Right lobe of liver (tissue), 6 donors: Measurements from ENCODE around the gene PTMA. TPM values are rescaled to one million over a fixed set of nuclear protein-coding genes. Genes with fewer than 3 reads are reported as not detected.
"Not testable (repeated sequence)": the region's sequence is repeated elsewhere in the genome, so short reads cannot be mapped to it uniquely, and the experiment has no call there.

Experiments
- ATAC-seq, 4 donors: fragments of 200-7000 bp; cut with Tn5 transposase; one replicate each; pipeline ENCODE4 v1.9.1; 2020; ENCODE audit warnings: mild to moderate bottlenecking in 4 of 4, moderate library complexity in 4 of 4
- DNase-seq, 3 donors: peaks; one replicate each; pipeline ENCODE4 v3.0.0-alpha.2; 2020
- H3K27ac ChIP-seq, 3 donors: fragments of 200-600 bp; one replicate each; pipeline ENCODE4 v1.8.0; 2022
- H3K27me3 ChIP-seq, 2 donors: fragments of 200-600 bp; one replicate each; pipeline ENCODE4 v1.8.0; 2022
- H3K36me3 ChIP-seq, 4 donors: fragments of 200-600 bp; sonication (generic) in 1 of 4; one replicate each; pipeline versions ENCODE4 v1.5.1 to v1.8.0; 2017 to 2022; ENCODE audit warnings: control low read depth in 1 of 4
- H3K4me1 ChIP-seq, 4 donors: fragments of 200-600 bp; sonication (generic) in 1 of 4; one replicate each; pipeline versions ENCODE4 v1.5.1 to v1.8.0; 2017 to 2022; ENCODE audit warnings: control low read depth in 1 of 4
- H3K4me3 ChIP-seq, 3 donors: fragments of 200-600 bp; one replicate each; pipeline ENCODE4 v1.8.0; 2022
- H3K9me3 ChIP-seq, 4 donors: fragments of 200-600 bp; sonication (generic) in 1 of 4; one replicate each; pipeline versions ENCODE4 v1.5.1 to v1.8.0; 2017 to 2022; ENCODE audit warnings: control low read depth in 1 of 4
- POLR2A ChIP-seq: fragments of 450-650 bp; IDR thresholded peaks from one replicate; pipeline ENCODE4 v1.6.1; 2017; ENCODE audit warnings: antibody characterized with exemption, mild to moderate bottlenecking
- WGBS: methylation state at CpG from one replicate; pipeline ENCODE4 v1.1.6; 2018; ENCODE audit warnings: low coverage, low lambda C conversion rate; ENCODE audit not compliant: insufficient coverage; ENCODE audit errors: missing lambda C conversion rate; 5-methylcytosine and 5-hydroxymethylcytosine counted together
- intact Hi-C, 2 donors: fragments of 100-400 bp; cut with DNase I; formaldehyde crosslinking; loops; one replicate each; pipeline versions ENCODE4 v1.11.2 to v1.14.1; 2022
- total RNA-seq, 6 experiments: library from RNA; depleted of rRNA in 2 of 6; stranded (reverse); fragments of >200 nt in 2 of 6; fragmentation: NEBNext Ultra II Directional in 3 of 6; extraction: Animal tissue kit (Norgen Biotek cat#: 25700) in 3 of 6; gene quantifications; one replicate each; pipeline versions ENCODE4 v1.1.0 to v1.2.4, GENCODE V29; 2016 to 2023
- TF ChIP-seq, protein P1 (sequence below), 4 donors: fragments of 200-600 bp in 3 of 4; fragments of 450-650 bp in 1 of 4; IDR thresholded peaks; one replicate each; pipeline versions ENCODE4 v1.5.1 to v1.8.0; 2016 to 2022; ENCODE audit warnings: antibody characterized with exemption in 4 of 4, mild to moderate bottlenecking in 2 of 4
- donor health status: DM: no; HTN: yes; CAD: no.
- donor health status: DM: no; HTN: no; CAD: no.
- donor health status: DM: no; HTN: no; CAD: no.
- donor health status: DM: no; HTN: yes; CAD: no.
- donor health status: DM: no; HTN: yes; CAD: no.

Gene PTMA
- total RNA-seq, 6 experiments from 2014 or later = 180 to 373 (median 252) TPM

DNA sequence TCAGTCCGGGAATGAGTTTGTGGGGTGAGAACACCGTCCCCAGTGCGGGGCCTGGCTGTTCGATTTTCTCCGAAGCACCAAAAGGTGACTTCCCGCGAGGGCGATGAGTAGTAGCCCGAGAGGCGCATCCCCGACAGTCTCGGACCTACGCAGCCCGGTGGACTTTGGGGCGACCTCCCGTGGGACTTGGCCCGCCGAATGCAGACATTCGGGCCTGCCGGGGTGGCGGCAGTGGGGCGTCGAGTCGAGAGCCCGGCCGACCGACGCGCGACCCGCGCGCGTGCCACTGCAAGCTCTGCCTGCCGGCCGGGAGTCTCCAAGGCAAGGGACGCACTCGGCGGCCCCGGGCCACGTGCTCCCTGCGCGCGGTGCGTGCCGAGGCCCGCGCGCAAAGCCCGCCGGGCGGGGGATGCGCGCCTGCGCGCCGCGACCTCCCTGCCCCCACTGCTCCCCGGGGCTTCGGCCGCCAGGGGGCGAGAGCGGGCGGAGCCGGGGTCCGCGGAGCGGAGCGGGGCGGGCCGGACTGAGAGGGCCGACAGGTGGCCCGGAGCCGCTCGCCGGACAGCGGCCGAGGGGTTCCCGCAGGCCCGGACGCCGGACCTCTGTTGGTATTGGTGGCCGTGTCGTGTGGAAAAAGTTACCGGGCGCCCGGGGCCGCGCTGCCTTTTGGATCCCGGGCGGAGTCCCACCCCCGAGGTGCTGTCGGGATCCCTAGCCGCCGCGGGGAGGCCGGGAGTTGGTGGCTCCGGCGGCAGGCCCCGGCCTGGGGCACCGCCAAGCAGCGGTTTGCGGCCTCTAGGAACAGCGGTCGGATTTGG is 1.9 kb downstream of the PTMA start:
- ATAC-seq (peak; percentile 21 to 45 (median 35)), DNase-seq (peak; percentile 88 to 89 (median 89))
- WGBS = 0% methylated on average over 2 of the region's 105 CpGs
- peak overlapping the region; percentile 91 to 100 (median 96) for H3K27ac ChIP-seq
- H3K4me1 ChIP-seq = peaks cover 0 to 27% (median 13%) of the 10 kb centered on the region in 4 donors
- intact Hi-C loops = loop anchor here (5.0 to 10.0 kb wide), 3 partner anchors 33 to 95 kb away; partner anchors contain the start of genes COPS7B (in 1 of the 2) and PDE6D (in 1 of the 2)
- H3K4me3 ChIP-seq = peak overlapping the region; percentile 71 to 97 (median 94)
- TF ChIP-seq, protein P1, sequence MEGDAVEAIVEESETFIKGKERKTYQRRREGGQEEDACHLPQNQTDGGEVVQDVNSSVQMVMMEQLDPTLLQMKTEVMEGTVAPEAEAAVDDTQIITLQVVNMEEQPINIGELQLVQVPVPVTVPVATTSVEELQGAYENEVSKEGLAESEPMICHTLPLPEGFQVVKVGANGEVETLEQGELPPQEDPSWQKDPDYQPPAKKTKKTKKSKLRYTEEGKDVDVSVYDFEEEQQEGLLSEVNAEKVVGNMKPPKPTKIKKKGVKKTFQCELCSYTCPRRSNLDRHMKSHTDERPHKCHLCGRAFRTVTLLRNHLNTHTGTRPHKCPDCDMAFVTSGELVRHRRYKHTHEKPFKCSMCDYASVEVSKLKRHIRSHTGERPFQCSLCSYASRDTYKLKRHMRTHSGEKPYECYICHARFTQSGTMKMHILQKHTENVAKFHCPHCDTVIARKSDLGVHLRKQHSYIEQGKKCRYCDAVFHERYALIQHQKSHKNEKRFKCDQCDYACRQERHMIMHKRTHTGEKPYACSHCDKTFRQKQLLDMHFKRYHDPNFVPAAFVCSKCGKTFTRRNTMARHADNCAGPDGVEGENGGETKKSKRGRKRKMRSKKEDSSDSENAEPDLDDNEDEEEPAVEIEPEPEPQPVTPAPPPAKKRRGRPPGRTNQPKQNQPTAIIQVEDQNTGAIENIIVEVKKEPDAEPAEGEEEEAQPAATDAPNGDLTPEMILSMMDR (IDR thresholded peaks at IDR 0.05) = peak; percentile 77 to 99 (median 90)
- TF ChIP-seq POLR2A = peak; percentile 93
- H3K36me3 ChIP-seq = peaks cover 0 to 11% (median 4%) of the 10 kb centered on the region in 4 donors
- H3K27me3 ChIP-seq = no peaks in the 10 kb centered on the region
- H3K9me3 ChIP-seq = no peaks in the 10 kb centered on the region

DNA sequence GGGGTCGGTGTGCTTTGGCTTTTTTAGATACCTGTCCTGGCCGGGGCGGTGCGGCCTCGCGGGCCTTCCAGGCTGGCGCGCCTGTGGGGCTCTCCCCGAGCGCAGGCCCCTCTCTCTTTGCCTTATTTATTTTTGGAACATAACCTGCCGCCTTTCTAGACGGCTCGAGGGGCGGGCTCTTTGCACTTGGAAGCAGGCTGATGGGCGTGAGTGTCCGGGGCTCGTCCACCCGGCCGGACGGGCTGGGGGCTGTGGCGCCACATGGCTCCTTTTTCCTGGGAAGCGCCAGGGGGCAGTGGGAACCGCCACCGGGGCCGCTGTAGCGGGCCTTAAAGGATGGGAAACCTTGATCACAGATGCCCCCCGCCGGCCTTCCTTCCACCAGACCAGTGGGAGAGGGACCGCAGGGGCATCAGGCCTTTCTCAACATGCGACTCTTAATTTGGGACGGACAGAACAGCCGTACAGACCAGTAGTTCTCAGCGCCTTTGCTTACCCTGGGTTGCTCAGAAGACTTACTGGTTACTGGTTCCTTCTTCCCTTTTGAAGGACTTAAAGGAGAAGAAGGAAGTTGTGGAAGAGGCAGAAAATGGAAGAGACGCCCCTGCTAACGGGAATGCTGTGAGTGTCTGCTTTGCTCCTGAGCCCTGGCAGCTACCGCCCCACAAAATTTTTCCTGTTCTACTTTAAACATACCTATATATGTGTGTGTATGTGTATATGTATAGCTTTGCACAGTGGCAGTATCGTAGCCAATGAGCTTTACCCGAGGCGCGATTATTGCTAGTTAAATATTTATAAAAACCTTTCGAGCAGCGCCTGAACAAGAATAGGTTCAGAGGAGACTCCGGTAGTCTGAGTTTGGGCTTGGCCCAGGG is 2.7 kb downstream of the PTMA start:
- intact Hi-C loops = loop anchor here (5.0 to 10.0 kb wide), 3 partner anchors 34 to 96 kb away; partner anchors contain the start of genes COPS7B (in 1 of the 2) and PDE6D (in 1 of the 2)

DNA sequence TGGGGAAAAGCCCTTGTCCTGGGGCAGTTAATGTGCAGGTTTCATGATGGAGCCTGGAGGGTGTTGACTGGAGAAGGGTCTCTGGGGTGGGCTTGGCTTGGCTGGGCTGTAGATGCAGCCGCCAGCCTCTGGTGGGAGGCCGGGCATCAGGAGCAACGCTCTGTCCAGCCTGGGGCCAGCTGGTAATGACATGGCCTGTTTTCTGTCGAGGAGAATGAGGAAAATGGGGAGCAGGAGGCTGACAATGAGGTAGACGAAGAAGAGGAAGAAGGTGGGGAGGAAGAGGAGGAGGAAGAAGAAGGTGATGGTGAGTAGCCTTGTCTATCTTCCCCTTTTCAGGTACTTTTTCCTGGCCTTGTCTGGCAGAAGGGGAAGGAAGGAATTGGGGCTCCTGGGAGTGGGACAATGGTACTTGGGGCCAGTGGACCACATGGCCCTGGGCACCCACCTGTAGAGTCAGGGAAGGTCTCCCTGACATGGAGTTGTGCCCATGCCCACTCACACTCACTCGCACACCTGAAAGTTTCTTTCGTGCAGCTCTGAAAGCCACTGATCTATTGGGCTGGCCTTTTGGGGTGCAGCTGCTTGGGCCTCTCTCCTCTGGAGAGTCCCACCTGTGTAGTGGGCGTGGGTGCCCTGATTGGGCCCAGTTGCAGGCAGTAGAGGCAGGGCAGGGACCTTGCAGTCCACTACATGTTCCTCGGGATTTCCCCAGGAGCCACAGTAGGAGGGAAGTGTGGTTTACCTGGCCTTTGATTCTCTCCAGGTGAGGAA is 3.5 kb downstream of the PTMA start:
- peak overlapping the region in 2 of 3 donors; percentile 65 to 100 for H3K27ac ChIP-seq
- H3K27me3 ChIP-seq = no peaks in the 10 kb centered on the region
- peaks cover 0 to 20% (median 10%) of the 10 kb centered on the region in 4 donors for H3K4me1 ChIP-seq
- TF ChIP-seq, protein P1 (IDR thresholded peaks at IDR 0.05) = no peak
- TF ChIP-seq POLR2A = no peak
- H3K4me3 ChIP-seq = peak overlapping the region; percentile 71 to 97 (median 94)
- peaks cover 0 to 11% (median 4%) of the 10 kb centered on the region in 4 donors for H3K36me3 ChIP-seq
- no peak for ATAC-seq
- DNase-seq = no peak
- no peaks in the 10 kb centered on the region for H3K9me3 ChIP-seq
- WGBS = 33% methylated on average over 7 of the region's 9 CpGs
- intact Hi-C loops = loop anchor here (5.0 to 10.0 kb wide), 3 partner anchors 35 to 97 kb away; partner anchors contain the start of genes COPS7B (in 1 of the 2) and PDE6D (in 1 of the 2)

More for the DNA sequence above, 2.7 kb downstream of the PTMA start:
- Histone ChIP-seq H3K36me3 (peaks cover 0 to 11% (median 4%) of the 10 kb centered on the region in 4 donors), H3K27me3 (no peaks in the 10 kb centered on the region), H3K9me3 (no peaks in the 10 kb centered on the region), H3K4me1 (peaks cover 0 to 21% (median 10%) of the 10 kb centered on the region in 4 donors), H3K4me3 (peak overlapping the region; percentile 71 to 97 (median 94)), H3K27ac (peak overlapping the region; percentile 65 to 100 (median 96))
- WGBS = 3% methylated on average over 14 of the region's 43 CpGs
- DNase-seq (peak in 2 of 3 donors; percentile 48 to 60), ATAC-seq (no peak)
- TF ChIP-seq, protein P1 (IDR thresholded peaks at IDR 0.05) = peak in 2 of 4 donors; percentile 3 to 4
- TF ChIP-seq POLR2A = no peak

DNA sequence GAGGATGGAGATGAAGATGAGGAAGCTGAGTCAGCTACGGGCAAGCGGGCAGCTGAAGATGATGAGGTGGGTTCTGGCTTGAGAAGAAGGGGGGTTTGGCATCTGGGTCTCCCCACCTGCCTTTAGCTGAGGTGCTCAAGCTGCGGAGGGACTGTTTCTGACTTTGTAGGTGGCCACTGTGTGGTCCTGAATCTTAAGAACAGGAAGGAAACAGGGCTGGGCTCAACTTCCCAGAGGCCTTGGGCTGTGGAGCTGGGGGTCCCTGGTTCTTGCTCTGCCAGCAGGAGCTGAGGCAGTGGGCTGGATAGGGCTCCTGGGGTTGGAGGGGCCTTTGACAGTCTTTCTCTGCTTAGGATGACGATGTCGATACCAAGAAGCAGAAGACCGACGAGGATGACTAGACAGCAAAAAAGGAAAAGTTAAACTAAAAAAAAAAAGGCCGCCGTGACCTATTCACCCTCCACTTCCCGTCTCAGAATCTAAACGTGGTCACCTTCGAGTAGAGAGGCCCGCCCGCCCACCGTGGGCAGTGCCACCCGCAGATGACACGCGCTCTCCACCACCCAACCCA is 4.2 kb downstream of the PTMA start:
- WGBS = 47% methylated on average over 14 of the region's 18 CpGs
- Histone ChIP-seq H3K4me1 (peaks cover 0 to 20% (median 10%) of the 10 kb centered on the region in 4 donors), H3K36me3 (peaks cover 0 to 11% (median 4%) of the 10 kb centered on the region in 4 donors), H3K27ac (peak overlapping the region in 1 of 3 donors; percentile 100)
- intact Hi-C loops = loop anchor here (5.0 to 10.0 kb wide), 3 partner anchors 35 to 98 kb away; partner anchors contain the start of genes COPS7B (in 1 of the 2) and PDE6D (in 1 of the 2)
- H3K4me3 ChIP-seq, DNase-seq, H3K27me3 ChIP-seq, H3K9me3 ChIP-seq, ATAC-seq: not testable (repeated sequence)

DNA sequence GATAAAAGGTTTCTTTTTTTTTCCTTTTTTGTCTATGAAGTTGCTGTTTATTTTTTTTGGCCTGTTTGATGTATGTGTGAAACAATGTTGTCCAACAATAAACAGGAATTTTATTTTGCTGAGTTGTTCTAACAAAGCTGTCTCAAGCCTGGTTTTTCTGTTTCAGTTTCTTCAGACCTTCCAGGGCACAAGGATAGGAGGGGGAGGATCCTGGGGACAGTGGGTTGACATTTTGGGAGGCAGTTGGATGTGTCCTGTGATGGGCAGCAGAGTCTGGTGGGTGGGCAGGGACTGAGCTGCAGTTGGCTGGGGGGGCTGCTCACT is 5.0 kb downstream of the PTMA start:
- not testable (repeated sequence) for H3K4me3 ChIP-seq, H3K9me3 ChIP-seq, DNase-seq, H3K27me3 ChIP-seq, ATAC-seq
- intact Hi-C loops = loop anchor here (5.0 to 10.0 kb wide), 3 partner anchors 36 to 99 kb away; partner anchors contain the start of genes COPS7B (in 1 of the 2) and PDE6D (in 1 of the 2)
- H3K27ac ChIP-seq = peak overlapping the region in 1 of 3 donors; percentile 53
- H3K4me1 ChIP-seq = peaks cover 0 to 20% (median 10%) of the 10 kb centered on the region in 4 donors
- H3K36me3 ChIP-seq = peaks cover 0 to 11% (median 4%) of the 10 kb centered on the region in 4 donors
